Gastroesophageal sphincter (tissue), 3 donors: ENCODE results near the gene ARHGAP8.

Experiments used
- CTCF ChIP-seq, 4 experiments: fragments of 200-600 bp in 2 of 4; fragments of 450-650 bp in 2 of 4; sonication (generic) in 1 of 4; IDR thresholded peaks; one replicate each; pipeline ENCODE4 v1.5.1; 2017 to 2019; ENCODE audit warnings: antibody characterized with exemption in 4 of 4, mild to moderate bottlenecking in 2 of 4, moderate library complexity in 2 of 4
- POLR2A ChIP-seq, 2 donors: fragments of 450-650 bp; IDR thresholded peaks; one replicate each; pipeline ENCODE4 v1.6.1; 2017; ENCODE audit warnings: antibody characterized with exemption in 2 of 2, mild to moderate bottlenecking in 2 of 2, moderate library complexity in 1 of 2
- POLR2AphosphoS5 ChIP-seq: sonication (generic); formaldehyde crosslinking; IDR thresholded peaks from one replicate; pipeline ENCODE4 v1.6.1; 2017; ENCODE audit warnings: antibody characterized with exemption

GRCh38 chr22:44743804-44744211, 8.6 kb upstream of the ARHGAP8 start:
- no peak for TF ChIP-seq POLR2AphosphoS5
- no peak for TF ChIP-seq CTCF (IDR thresholded peaks at IDR 0.05)
- TF ChIP-seq POLR2A (IDR thresholded peaks at IDR 0.05): no peak
